Trophoblast cell (in vitro differentiated cells and primary cell): ENCODE data around the gene RBM17.

Experiments
- DNase-seq, 2 donors: peaks; one replicate each; pipeline ENCODE4 v3.0.0-alpha.2; 2016
- H2AFZ ChIP-seq: 2 replicates; pipeline ENCODE4 v1.6.1; 2013; ENCODE audit warnings: low read length, moderate library complexity, mild to moderate bottlenecking; ENCODE audit not compliant: insufficient read depth, poor library complexity
- H2AK5ac ChIP-seq: 2 replicates; pipeline ENCODE4 v1.6.1; 2013; ENCODE audit warnings: mild to moderate bottlenecking, low read length
- H2BK120ac ChIP-seq: 2 replicates; pipeline ENCODE4 v1.6.1; 2013; ENCODE audit warnings: low read length, mild to moderate bottlenecking, moderate library complexity; ENCODE audit not compliant: insufficient read depth, poor library complexity
- H2BK12ac ChIP-seq: 2 replicates; pipeline ENCODE4 v1.6.1; 2013; ENCODE audit warnings: mild to moderate bottlenecking, low read length, moderate library complexity
- H2BK5ac ChIP-seq: 2 replicates; pipeline ENCODE4 v1.6.1; 2013; ENCODE audit warnings: low read length, low read depth, moderate library complexity, mild to moderate bottlenecking; ENCODE audit not compliant: poor library complexity
- H3K14ac ChIP-seq: 2 replicates; pipeline ENCODE4 v1.6.1; 2013; ENCODE audit warnings: mild to moderate bottlenecking, low read length
- H3K18ac ChIP-seq: 2 replicates; pipeline ENCODE4 v1.6.1; 2013; ENCODE audit warnings: mild to moderate bottlenecking, low read length
- H3K23ac ChIP-seq: 2 replicates; pipeline ENCODE4 v1.6.1; 2013; ENCODE audit warnings: low read length
- H3K27ac ChIP-seq: 2 replicates; pipeline ENCODE4 v1.5.1; 2013; ENCODE audit warnings: low read depth, mild to moderate bottlenecking, inconsistent platforms, low read length, moderate library complexity
- H3K27me3 ChIP-seq: 2 replicates; pipeline ENCODE4 v1.6.1; 2013; ENCODE audit warnings: inconsistent platforms, mild to moderate bottlenecking, low read length, moderate library complexity; ENCODE audit not compliant: insufficient read depth
- H3K36me3 ChIP-seq, 2 experiments: 1 replicate in 1 of 2; 2 replicates in 1 of 2; pipeline ENCODE4 v1.6.1; 2013; ENCODE audit warnings: low read length in 2 of 2, mild to moderate bottlenecking in 2 of 2, moderate library complexity in 1 of 2; ENCODE audit not compliant: insufficient read depth in 2 of 2, control insufficient read depth in 1 of 2
- H3K4ac ChIP-seq: 2 replicates; pipeline ENCODE4 v1.6.1; 2013; ENCODE audit warnings: low read depth, mild to moderate bottlenecking, low read length, moderate library complexity
- H3K4me1 ChIP-seq, 2 experiments: 1 replicate in 1 of 2; 2 replicates in 1 of 2; pipeline ENCODE4 v1.6.1; 2013; ENCODE audit warnings: low read length in 2 of 2, mild to moderate bottlenecking in 2 of 2, moderate library complexity in 1 of 2; ENCODE audit not compliant: insufficient read depth in 2 of 2, control insufficient read depth in 1 of 2
- H3K4me2 ChIP-seq: 2 replicates; pipeline ENCODE4 v1.6.1; 2013; ENCODE audit warnings: inconsistent platforms, mild to moderate bottlenecking, low read length, moderate library complexity
- H3K4me3 ChIP-seq: 2 replicates; pipeline ENCODE4 v1.5.1; 2013; ENCODE audit warnings: mild to moderate bottlenecking, low read depth, low read length, inconsistent platforms
- H3K79me1 ChIP-seq: one replicate; pipeline ENCODE4 v1.6.1; 2013; ENCODE audit warnings: low read length
- H3K79me2 ChIP-seq: 2 replicates; pipeline ENCODE4 v1.6.1; 2013; ENCODE audit warnings: low read length, mild to moderate bottlenecking; ENCODE audit not compliant: control insufficient read depth, insufficient read depth, poor library complexity
- H3K9ac ChIP-seq: 2 replicates; pipeline ENCODE4 v1.6.1; 2013; ENCODE audit warnings: mild to moderate bottlenecking, low read length
- H3K9me3 ChIP-seq: 2 replicates; pipeline ENCODE4 v1.6.1; 2013; ENCODE audit warnings: low read depth, mild to moderate bottlenecking, control low read depth, inconsistent platforms, low read length; ENCODE audit not compliant: insufficient read depth
- H4K12ac ChIP-seq: 2 replicates; pipeline ENCODE4 v1.6.1; 2013; ENCODE audit warnings: low read depth, mild to moderate bottlenecking, low read length, moderate library complexity
- H4K8ac ChIP-seq: 2 replicates; pipeline ENCODE4 v1.6.1; 2013; ENCODE audit warnings: low read depth, mild to moderate bottlenecking, low read length, moderate library complexity
- H4K91ac ChIP-seq: one replicate; pipeline ENCODE4 v1.6.1; 2013; ENCODE audit warnings: low read depth, mild to moderate bottlenecking, low read length, moderate library complexity
- WGBS: extraction: QIAGEN DNeasy Blood & Tissue Kit; methylation state at CpG from one replicate; pipeline ENCODE4 v1.1.7; 2013; ENCODE audit warnings: missing lambda C conversion rate; ENCODE audit not compliant: insufficient read length, insufficient coverage; ENCODE audit errors: extremely low coverage; 5-methylcytosine and 5-hydroxymethylcytosine counted together

The RBM17 gene

DNA sequence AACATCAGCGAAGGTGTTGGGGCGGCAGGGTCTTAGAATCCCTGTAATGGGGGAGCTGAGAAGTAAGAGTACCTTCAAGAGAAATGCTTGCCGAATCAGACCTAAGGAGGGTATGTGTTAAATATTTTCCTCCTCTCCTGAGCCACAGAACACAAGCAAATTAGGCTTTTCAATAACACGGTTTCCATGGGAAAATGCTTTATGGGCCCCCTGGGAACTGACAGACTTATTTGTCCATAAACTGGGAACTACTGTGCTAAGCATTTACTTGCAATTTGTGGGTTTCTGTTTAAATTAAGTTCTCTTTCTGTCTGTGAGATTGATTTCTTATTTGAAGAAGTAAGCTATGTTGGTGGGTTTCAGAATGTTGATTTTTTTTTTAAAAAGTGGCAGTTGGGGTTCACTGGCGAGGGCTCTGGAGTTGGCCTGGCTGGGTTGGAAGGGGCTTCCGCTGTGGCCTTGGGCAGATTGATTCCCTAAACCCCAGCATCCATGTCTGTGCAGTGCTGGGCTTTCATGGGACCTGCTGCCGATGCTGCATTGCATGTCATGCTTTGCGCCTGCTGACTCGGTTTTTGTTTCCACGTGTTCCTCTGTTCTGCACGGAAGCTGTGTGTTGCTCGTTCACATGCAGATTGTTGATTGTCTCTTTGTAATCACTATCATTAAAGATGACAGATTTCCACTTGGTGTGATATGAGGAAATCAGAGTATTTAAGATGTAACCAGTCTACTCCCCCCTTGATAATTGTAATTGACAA lies 7.2 kb downstream of the RBM17 start:
- no peaks in the 10 kb centered on the region for H3K79me1 ChIP-seq
- no peak overlapping the region for H2AK5ac ChIP-seq
- H2BK120ac ChIP-seq, result no peak overlapping the region
- no peak overlapping the region for H4K91ac ChIP-seq
- H3K18ac ChIP-seq, result no peak overlapping the region
- no peaks in the 10 kb centered on the region for H3K27me3 ChIP-seq
- H3K79me2 ChIP-seq, result peaks cover 9% of the 10 kb centered on the region
- DNase-seq, result no peak
- no peak overlapping the region for H2BK5ac ChIP-seq
- peak overlapping the region; percentile 76 for H3K4ac ChIP-seq
- H4K8ac ChIP-seq, result no peak overlapping the region
- no peak overlapping the region for H3K23ac ChIP-seq
- H3K4me2 ChIP-seq, result no peak overlapping the region
- WGBS, result no CpG with 5 or more reads among the region's 12 CpGs
- H3K27ac ChIP-seq, result no peak overlapping the region
- H3K4me1 ChIP-seq, result peaks cover 0 to 2% of the 10 kb centered on the region in 2 experiments
- H2BK12ac ChIP-seq, result no peak overlapping the region
- no peak overlapping the region for H2AFZ ChIP-seq
- H3K36me3 ChIP-seq, result peaks cover 4 to 11% of the 10 kb centered on the region in 2 experiments
- H3K14ac ChIP-seq, result no peak overlapping the region
- no peak overlapping the region for H3K9ac ChIP-seq
- no peaks in the 10 kb centered on the region for H3K9me3 ChIP-seq
- H3K4me3 ChIP-seq, result no peak overlapping the region
- H4K12ac ChIP-seq, result no peak overlapping the region

- H3K14ac ChIP-seq, result no peak overlapping the region
- H3K27ac ChIP-seq, result no peak overlapping the region
- no CpG with 5 or more reads among the region's 5 CpGs for WGBS
- H2AK5ac ChIP-seq, result no peak overlapping the region
- H2BK12ac ChIP-seq, result no peak overlapping the region
- H3K79me1 ChIP-seq, result no peaks in the 10 kb centered on the region
- no peak overlapping the region for H2BK5ac ChIP-seq
- H4K91ac ChIP-seq, result no peak overlapping the region
- no peak for DNase-seq
- H3K4ac ChIP-seq, result peak overlapping the region; percentile 68
- H3K23ac ChIP-seq, result no peak overlapping the region
- no peak overlapping the region for H2BK120ac ChIP-seq
- H3K4me3 ChIP-seq, result no peak overlapping the region
- H2AFZ ChIP-seq, result no peak overlapping the region
- peaks cover 7% of the 10 kb centered on the region for H3K79me2 ChIP-seq
- H3K27me3 ChIP-seq, result no peaks in the 10 kb centered on the region
- H3K9ac ChIP-seq, result no peak overlapping the region
- H4K8ac ChIP-seq, result no peak overlapping the region
- no peaks in the 10 kb centered on the region for H3K9me3 ChIP-seq
- H3K36me3 ChIP-seq, result peaks cover 7 to 15% of the 10 kb centered on the region in 2 experiments
- no peak overlapping the region for H3K18ac ChIP-seq
- no peak overlapping the region for H4K12ac ChIP-seq
- no peaks in the 10 kb centered on the region for H3K4me1 ChIP-seq
- H3K4me2 ChIP-seq, result no peak overlapping the region
Observed at GRCh38 chr10:6097063-6097462, 8.2 kb downstream of the RBM17 start.

DNA sequence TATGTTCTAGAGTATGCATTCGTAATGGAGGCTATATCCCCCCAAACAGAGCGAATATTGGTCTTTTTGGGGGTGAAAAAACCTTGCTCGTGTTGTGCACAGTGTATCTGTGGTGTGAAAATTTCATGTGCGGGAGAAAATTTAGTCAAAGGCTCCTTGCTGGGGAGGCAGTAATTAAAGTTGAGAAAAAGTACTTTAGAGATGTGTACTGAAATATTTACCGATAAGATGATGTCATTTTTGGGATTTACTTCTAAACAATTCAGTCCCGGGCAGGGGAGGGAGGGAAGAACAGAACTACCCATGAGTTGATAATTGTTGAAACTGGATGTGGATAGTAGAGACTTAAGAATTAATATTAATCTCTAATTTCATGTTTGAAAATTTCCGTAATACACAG lies 9.3 kb downstream of the RBM17 start:
- Histone ChIP-seq H3K9me3 (no peaks in the 10 kb centered on the region), H3K23ac (no peak overlapping the region), H2BK5ac (no peak overlapping the region), H3K9ac (no peak overlapping the region), H3K14ac (no peak overlapping the region), H3K36me3 (peaks cover 12 to 21% of the 10 kb centered on the region in 2 experiments), H3K27ac (no peak overlapping the region), H3K4me3 (no peak overlapping the region), H3K27me3 (no peaks in the 10 kb centered on the region), H3K4me2 (no peak overlapping the region), H3K79me2 (peaks cover 7% of the 10 kb centered on the region), H2BK12ac (no peak overlapping the region), H3K18ac (no peak overlapping the region), H2AK5ac (no peak overlapping the region), H4K91ac (no peak overlapping the region), H4K8ac (no peak overlapping the region), H3K4me1 (no peaks in the 10 kb centered on the region), H4K12ac (no peak overlapping the region), H3K4ac (no peak overlapping the region), H2BK120ac (no peak overlapping the region), H2AFZ (no peak overlapping the region), H3K79me1 (no peaks in the 10 kb centered on the region)
- no CpG with 5 or more reads among the region's 7 CpGs for WGBS
- DNase-seq, result no peak

- Histone ChIP-seq H3K23ac (no peak overlapping the region), H2BK5ac (no peak overlapping the region), H3K4me2 (no peak overlapping the region), H4K12ac (no peak overlapping the region), H3K9me3 (no peaks in the 10 kb centered on the region), H3K4ac (no peak overlapping the region), H2BK12ac (no peak overlapping the region), H4K8ac (no peak overlapping the region), H3K27me3 (no peaks in the 10 kb centered on the region), H3K4me1 (no peaks in the 10 kb centered on the region), H3K79me2 (peaks cover 4% of the 10 kb centered on the region), H2AFZ (no peak overlapping the region), H3K9ac (no peak overlapping the region), H3K14ac (no peak overlapping the region), H3K27ac (no peak overlapping the region), H3K4me3 (no peak overlapping the region), H4K91ac (no peak overlapping the region), H3K79me1 (no peaks in the 10 kb centered on the region), H3K18ac (no peak overlapping the region), H3K36me3 (peaks cover 12 to 27% of the 10 kb centered on the region in 2 experiments), H2BK120ac (no peak overlapping the region), H2AK5ac (no peak overlapping the region)
- no peak for DNase-seq
- no CpG with 5 or more reads among the region's 1 CpG for WGBS
Observed at GRCh38 chr10:6100370-6100769, 11.5 kb downstream of the RBM17 start.
